CD4-positive, alpha-beta T cell treated with Interleukin-4 for 4 hours (primary cell): Measurements from ENCODE around the gene FAM111A.
"Not testable (repeated sequence)": the region's sequence is repeated elsewhere in the genome, so short reads cannot be mapped to it uniquely, and the experiment has no call there.

Source experiments
- DNase-seq: peaks from one replicate; pipeline ENCODE4 v3.0.0-alpha.2; 2020

FAM111A gene, protein sequence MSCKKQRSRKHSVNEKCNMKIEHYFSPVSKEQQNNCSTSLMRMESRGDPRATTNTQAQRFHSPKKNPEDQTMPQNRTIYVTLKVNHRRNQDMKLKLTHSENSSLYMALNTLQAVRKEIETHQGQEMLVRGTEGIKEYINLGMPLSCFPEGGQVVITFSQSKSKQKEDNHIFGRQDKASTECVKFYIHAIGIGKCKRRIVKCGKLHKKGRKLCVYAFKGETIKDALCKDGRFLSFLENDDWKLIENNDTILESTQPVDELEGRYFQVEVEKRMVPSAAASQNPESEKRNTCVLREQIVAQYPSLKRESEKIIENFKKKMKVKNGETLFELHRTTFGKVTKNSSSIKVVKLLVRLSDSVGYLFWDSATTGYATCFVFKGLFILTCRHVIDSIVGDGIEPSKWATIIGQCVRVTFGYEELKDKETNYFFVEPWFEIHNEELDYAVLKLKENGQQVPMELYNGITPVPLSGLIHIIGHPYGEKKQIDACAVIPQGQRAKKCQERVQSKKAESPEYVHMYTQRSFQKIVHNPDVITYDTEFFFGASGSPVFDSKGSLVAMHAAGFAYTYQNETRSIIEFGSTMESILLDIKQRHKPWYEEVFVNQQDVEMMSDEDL

DNA sequence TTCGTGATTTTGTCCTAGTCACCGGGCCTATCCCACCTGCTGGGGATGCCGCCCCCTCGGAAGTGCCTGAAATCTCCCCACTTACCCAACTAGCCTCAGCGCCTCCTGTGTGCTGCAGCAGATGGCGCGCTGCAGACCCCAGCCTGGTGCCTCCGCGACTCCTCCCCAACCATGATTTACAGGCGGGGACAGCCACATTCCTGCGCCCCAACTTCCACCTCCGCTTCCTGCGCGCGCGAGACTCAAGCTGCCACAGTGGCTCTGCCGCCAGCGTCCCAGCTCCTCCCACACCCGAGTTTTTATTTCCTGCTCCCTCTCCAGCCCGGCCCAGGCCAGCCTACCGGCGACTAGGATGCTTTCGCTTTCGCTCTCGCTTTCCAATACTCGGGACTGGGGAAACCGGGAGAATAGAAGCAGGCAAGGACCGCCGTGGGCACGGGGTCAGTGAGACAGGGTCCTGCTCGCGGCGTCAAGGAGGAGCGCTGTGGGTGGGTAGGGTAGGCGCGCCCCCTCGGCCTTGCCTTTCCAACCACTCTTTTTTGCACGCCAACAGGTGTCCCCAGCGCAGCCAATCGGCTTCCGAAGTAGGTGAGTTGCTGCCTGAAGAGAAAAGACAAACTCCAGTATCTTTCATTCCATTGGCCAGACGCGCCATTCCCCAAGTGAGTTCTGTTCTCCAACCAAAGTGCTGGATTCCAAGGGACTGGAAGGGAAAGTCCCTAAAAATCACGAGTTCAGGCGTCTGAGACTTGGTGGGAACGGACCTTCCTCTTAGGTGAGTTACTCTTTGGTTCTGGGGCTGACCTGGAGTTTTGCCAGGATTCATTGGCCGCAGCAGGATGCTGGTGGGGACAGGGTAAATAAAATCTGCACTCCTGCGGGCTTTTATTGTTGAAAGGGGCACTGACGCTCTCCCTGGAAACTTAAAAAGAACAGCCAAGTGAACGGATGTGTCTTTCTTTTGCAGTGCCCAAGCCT is at the start of gene FAM111A:
TSS of gene FAM111A (plus strand) at position 327 of the 978 bp plus-strand sequence. CDS start 6,017 bp downstream, outside the sequence.
- peak; percentile 89 for DNase-seq

DNA sequence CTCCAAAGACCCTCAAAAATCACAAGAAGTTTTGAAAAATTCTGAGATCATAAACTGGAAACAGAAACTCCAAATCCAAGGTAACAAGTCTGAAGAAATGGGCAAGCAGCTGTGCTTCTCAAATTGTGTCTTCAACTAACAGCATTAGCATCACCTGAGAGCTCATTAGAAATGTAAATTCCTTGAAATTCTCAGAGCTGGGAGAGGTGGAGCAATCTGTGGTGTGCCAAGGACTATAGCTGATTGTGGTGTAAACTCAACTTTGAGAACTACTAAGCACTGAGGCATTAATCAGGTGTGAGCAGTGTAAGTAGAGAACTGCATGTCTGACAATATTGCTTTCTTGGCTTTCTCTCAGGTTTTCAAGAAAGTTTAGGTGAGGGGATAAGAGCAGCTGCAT is 49.1 kb upstream of the FAM111A start:
- not testable (repeated sequence) for DNase-seq

DNA sequence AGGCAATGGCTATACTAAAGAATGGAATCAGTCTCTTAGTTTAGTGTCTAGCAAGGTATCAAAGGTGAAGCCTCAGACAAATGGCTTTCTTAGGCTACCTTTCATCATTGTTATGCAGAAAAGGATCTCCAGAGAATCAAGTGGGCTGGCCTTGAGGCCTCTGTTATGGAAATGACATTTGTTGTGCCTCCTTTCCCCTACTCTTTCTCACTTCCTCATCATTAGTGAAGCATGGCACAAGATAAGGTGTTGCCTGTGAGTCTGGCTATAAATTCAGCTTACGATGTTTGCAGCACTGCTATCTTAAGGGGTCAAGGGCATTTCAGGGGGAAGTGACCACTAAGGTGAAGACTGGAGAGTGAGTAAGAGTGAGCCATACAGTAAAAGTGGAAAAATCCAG is 47.4 kb upstream of the FAM111A start:
- not testable (repeated sequence) for DNase-seq

DNA sequence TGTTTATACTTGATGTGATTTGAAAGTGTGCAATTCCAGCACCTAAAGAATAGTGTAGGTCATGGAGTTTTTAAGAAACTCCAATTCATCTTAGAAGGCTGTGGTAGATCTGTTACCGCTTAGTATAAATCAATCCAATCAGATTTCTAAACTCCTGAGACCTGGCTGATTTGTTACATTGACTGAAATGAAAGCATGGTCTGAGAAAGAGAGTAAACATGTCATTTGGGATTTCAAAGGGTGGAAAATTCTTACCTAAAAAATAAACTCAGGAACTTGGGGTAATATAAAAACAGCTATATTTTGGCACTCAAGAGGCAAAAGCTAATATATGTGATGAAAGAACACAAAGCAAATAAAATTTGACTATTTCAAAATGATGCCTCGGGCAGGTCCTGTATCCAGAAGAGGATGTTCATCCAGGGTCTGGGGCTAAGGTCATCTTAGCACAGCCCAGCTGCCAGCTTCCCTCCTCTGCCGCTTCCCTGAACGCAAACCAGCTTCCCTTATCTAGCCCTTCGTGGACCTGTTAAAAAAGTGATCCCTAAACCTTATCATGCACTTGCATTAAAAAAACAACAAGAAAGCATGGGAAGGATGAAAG is 46.6 kb upstream of the FAM111A start:
- DNase-seq = not testable (repeated sequence)

DNA sequence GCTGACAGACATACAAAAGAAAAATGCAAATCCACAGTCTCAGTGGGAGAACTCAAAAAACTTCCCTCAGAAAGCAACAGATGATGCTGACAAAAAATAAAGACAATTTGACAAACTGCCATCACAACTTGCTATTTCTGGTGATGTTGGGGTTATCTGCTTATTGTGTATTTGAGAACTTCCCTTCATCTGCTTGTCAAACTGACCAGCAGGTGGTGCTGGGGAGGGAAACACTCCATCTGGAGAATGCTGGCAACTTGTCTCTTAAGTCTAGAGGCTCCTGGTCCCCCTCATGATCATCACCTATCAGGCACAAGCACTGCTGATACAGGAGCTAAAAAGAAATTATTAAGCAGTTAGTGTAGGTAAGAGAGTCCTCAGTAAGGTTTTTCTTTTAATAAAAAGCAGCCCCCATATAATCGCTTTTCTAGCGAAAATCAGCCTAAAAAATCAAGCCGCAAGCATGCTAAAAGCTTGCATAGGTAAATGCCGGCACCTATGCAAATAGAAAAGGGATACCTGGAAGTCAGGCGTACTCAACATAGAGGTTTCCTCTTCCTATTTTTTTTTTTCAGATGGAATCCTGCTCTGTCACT is 45.4 kb upstream of the FAM111A start:
- peak; percentile 65 for DNase-seq

DNA sequence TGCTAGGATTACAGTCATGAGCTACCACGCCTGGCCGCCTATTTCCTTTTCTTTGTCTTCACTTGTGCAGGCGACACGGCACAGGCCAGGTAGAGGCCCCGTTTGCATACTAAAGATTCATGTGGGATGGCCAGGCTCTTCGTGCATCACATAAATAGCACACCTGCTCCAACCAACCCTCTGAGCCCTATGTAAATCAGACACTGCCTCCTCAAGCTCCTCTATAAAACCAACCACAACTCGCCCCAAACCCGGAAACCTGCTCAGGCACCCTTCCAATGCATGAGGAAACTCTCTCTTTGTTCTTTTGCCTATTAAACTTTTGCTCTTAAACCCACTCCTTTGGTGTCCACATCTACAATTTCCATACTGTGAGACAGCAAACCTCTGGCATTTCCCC is 44.7 kb upstream of the FAM111A start:
- DNase-seq = not testable (repeated sequence)

DNA sequence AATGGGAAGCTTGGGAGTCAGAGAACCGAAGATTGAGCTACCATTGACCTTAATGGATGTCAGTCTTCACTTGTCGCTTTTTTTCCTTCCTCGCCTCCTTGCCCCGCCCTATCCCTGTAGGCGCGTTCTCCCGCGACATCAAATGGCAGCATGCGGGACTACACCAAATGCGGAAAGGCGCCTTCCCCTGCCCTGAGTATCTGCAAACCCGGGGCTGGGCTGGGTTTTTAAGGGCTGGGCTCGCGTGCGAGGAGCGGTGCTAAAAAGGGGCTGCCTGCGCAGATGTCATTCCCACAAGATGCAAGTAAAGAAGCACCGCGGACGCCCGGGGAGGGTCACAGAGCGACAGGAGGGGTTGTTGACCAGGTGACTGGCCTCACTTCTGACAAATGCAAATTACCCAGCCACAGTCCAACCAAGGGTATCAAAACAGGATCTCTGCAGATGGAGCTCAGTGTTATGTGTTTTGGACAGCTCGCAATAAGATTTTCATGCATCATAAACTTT is 40.3 kb upstream of the FAM111A start:
- peak; percentile 49 for DNase-seq

DNA sequence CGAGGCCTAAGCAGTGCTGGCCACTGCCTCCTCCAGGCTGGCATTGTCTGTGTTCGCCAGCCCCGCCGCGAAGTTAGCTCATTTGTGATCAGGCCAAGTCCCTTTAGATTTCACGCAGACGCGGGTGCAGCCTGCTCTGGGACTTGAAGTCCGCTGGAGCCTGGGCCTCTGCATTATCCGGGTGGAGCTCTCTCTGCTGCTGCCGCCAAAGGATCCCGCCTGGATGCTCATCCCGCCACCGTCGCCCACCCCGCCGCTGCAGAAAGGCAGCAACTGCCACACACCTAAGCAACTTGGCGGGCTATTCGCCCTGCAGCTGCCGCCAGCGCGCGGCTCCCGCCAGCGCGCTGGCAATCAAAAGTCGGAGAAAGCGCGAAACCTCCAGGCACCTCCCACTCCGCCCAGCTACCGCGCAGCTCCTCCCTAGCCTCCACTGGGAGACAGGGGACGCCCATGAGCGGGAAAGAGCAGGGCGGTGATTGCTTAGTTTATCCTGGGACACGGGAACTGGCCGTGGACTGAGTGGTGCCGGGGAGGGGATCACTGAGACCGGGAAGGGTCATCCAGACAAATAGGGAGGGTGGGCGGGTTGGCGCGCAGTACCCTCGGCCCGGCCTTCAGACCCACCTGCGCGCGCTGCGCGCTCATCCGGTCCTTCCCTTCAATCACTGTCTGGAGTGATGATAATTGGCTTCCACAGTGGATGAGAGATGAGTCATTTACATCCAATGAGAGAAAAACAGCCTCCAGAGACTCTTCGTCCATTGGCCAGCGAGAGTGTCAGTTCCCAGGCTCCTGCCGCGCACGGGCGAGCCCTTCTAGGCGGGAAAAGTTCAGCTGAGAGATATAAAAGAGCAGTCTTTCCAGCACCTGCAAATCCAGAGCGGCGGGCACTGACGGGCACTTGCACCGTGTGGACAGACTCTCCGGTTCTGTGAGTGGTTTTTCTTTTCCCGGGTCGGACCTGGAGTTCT is 36.0 kb upstream of the FAM111A start, which contains the start of gene FAM111B:
TSS of gene FAM111B (plus strand) at position 875 of the 974 bp plus-strand sequence. CDS start 2,389 bp downstream, outside the sequence.
- peak; percentile 81 for DNase-seq

DNA sequence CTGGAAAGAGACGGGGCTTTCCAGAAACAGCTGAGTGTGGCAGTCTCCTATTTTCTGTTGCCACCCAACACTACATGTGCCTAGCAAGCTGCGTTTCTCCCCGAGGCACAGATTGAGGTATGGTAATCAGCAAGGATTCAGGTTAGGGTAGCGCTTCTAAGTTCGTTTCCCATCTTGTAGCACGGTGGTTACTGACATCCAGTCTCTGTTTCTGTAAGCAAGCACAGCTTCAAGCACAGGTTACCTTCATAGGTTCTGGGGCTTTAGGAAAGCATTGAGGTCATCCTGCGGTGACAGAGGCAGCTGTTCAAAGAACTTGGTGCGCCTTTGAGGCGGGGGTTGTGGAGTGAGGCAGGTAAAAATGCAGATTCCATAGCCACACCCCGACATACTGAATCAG is 34.9 kb upstream of the FAM111A start:
- peak; percentile 9 for DNase-seq

DNA sequence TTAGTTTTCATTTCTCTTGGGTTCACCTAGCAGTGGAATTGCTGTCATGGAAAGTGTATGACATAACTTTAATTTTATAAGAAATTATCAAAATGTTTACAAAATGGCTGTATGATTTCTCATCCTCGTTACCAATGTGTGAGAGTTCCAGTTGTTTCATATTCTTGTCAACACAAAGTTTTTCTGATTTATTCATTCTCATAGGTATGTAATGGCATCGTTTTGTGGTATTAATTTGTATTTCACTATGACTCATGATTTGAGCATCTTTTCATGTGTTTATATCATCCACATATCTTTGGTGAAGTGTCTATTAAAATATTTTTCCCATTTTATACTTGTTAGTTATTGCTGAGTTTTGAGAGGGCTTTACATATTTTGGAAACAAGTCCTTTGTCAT is 30.2 kb upstream of the FAM111A start:
- DNase-seq = no peak

DNA sequence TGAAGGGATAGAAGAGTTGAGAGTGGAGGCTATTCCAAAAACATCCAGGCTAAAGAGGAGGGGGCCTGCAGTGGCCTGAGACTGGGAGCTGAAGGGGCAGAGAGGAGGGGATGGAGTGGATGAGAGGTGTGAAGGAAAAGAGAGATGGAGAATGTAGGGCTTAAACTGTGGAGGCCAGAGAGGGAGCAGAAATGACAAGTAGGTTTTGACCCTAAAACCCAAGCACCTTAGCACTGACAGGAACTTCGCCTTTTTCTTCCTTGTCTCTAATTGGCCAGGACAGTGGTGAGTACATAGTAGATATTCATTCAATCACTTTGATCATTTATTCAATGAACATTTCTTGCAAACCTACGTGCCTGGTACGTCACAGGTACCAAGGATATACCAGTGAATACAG is 28.3 kb upstream of the FAM111A start:
- DNase-seq = no peak

DNA sequence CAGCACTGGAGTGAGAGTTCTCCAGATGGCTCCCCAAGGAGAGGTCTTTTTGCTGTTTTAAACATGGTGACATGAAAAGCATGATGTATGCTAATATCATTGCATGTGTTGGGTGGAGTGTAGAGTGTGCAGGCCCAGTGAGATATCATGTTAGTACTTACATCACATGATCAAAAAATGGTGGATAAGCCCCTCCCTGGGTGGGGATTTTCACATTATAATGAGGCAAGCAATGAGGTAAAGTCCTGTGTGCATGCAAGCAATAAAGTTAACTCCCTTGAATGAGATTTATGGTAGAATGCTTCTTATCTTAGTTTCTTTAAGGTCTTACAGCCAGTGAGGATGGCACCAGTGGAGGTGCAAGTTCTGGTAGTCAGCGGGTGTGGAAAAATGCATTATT is 27.1 kb upstream of the FAM111A start:
- DNase-seq = no peak

DNA sequence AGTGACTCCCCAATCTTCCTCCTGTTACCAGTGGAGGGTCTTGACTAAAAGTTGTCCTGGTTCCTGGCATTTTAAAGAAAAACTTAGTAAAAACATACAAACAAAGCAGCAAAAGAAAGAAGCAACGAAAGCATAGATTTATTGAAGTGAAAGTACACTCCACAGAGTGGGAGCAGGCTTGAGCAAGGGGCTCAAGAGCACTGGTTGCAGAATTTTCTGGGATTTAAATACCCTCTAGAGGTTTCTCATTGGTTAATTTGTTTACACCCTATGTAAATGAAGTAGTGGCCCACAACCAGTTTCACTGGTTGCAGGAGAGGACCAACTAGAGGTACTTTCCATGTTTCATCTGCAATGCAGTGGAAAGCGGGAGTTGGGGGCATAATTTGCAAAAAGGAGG is 24.9 kb upstream of the FAM111A start:
- no peak for DNase-seq

DNA sequence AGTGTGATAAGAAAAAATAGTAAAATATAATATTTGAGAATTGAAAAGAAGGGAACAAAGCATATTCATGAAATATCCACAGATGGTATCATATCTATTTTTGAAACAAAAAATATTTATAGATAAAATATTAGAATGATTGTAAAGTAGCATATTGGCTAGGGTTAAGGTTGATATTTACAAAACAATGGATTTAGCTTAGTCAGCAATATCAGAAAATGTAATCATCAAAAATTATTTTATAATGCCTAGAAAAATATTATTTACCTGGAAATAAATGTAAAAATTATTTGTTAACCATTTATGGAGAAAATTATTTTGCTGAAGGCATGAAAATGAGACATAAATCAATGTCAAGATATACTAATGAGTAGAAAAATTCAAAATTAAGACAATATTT is 22.8 kb upstream of the FAM111A start:
- DNase-seq = no peak

DNA sequence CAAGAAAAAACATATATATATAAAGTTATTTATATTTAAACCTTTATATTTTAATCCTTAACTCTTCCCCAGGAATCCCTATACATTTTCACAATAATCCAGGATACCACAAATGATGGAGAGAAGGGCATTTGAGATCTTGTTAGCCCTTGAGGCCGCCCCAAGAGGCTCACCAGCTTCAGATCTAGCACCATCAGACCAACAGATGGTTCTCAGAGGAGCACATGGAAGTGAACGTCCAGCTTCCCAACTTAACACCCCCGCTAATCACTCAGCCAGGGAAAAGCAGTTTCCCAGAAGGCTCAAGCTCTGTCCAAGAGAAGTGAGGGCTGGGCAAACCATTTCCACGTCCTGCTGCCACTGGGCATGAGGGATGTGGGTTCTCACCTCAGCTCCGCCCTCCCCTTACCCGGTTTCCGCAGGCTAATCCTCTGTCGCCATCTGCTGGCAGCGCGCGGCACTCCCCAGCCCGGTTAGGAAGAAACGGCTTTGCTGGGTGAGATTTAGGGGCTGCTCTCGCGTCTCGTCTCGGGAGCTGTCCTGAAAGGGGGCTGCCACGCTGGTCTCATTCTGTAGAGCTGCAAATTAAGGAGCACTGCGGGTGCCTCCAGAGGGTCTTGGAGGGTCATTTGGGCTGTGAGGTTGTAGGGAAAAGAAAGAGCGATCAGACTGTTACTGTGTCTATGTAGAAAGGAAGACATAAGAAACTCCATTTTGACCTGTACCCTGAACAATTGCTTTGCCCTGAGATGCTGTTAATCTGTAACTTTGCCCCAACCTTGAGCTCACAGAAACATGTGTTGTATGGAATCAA is 6.8 kb upstream of the FAM111A start:
- DNase-seq = peak; percentile 83

DNA sequence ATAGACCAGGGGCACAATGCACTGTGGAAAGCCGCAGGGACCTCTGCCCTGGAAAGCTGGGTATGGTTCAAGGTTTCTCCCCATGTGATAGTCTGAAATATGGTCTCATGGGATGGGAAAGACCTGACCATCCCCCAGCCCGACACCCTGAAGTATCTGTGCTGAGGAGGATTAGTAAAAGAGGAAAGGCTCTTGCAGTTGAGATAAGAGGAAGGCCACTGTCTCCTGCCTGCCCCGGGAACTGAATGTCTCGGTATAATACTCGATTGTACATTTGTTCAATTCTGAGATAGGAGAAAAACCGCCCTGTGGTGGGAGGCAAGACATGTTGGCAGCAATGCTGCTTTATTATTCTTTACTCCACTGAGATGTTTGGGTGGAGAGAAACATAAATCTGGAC is 6.1 kb upstream of the FAM111A start:
- DNase-seq = not testable (repeated sequence)

DNA sequence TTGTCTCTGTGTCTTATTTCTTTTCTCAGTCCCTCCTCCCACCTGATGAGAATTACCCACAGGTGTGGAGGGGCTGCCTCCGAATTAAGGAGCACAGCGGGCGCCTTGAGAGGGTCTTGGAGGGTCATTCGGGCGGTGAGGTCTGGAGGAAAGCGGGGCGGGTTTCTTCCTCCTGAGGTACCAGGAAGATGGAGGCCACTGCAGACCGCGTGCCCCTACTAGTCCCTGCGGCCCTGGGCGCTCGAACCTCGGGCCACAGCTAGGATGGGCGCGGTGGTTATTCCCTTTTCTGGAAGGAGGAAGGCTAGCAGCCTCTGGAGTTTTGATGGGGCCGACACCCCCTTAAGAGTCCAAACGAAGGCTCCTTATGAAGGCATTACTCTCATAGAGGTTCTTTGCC is 5.5 kb upstream of the FAM111A start:
- no peak for DNase-seq

DNA sequence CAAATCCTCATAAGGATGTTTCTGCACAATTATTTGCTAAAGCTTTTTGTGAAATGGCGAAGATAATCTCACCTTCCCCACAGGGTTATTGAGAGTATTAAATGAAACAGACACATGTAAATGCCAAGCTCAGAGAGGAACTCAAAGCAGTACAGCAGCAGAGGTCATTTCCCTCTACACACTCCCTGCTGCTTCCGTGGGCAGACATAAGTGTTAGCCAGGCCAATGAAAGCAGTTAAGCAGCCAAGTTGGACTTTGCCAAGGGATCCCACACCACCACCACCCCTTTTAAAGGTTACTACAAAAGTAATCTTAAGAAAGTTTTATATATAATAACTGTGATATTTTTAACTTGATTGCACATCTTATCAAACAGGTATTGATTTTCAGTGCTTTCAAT is 4.0 kb upstream of the FAM111A start:
- DNase-seq = no peak

DNA sequence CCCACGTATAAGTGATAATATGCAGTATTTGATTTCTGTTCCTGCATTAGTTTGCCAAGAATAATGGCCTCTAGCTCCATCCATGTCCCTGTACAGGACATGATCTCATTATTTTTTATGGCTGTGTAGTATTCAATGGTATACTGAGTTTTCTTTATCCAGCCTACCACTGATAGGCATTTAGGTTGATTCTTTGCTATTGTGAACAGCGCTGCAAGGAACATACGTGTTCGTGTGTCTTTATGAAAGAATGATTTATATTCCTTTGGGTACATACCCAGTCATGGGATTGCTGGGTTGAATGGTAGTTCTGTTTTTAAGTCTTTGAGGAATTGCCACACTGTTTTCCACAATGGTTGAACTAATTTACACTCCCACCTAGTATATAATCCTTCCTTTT is 1.5 kb upstream of the FAM111A start:
- DNase-seq = no peak
